ENCODE data around the gene HLX.

HLX gene

GRCh38 chr1:220901881-220902280 lies 22.6 kb downstream of the HLX start:
- DNase-seq: no peak

- DNase-seq: no peak
These were observed 23.7 kb downstream of the HLX start for GRCh38 chr1:220902916-220903315.

- DNase-seq: no peak
These were observed 25.6 kb downstream of the HLX start for GRCh38 chr1:220904876-220905275.

- no peak for DNase-seq
These were observed 26.7 kb downstream of the HLX start for GRCh38 chr1:220905650-220906560.

- no peak for DNase-seq
These were observed 27.5 kb downstream of the HLX start for GRCh38 chr1:220906561-220907334.

- no peak for DNase-seq
These were observed 29.5 kb downstream of the HLX start for GRCh38 chr1:220908757-220909156.

GRCh38 chr1:220910021-220910420 lies 30.8 kb downstream of the HLX start:
- DNase-seq: no peak

GRCh38 chr1:220914283-220915116 lies 35.3 kb downstream of the HLX start:
- DNase-seq: no peak

- DNase-seq: no peak
These were observed 35.8 kb downstream of the HLX start for GRCh38 chr1:220915117-220915440.

GRCh38 chr1:220915954-220916353 lies 36.7 kb downstream of the HLX start:
- DNase-seq: no peak

- no peak for DNase-seq
These were observed 37.9 kb downstream of the HLX start for GRCh38 chr1:220917101-220917500.

- DNase-seq: no peak
These were observed 38.4 kb downstream of the HLX start for GRCh38 chr1:220917535-220918209.

GRCh38 chr1:220918285-220918951 lies 39.2 kb downstream of the HLX start:
- DNase-seq: no peak

- no peak for DNase-seq
These were observed 41.7 kb downstream of the HLX start for GRCh38 chr1:220920967-220921366.

GRCh38 chr1:220921498-220921897 lies 42.3 kb downstream of the HLX start:
- no peak for DNase-seq

GRCh38 chr1:220921971-220922635 lies 42.9 kb downstream of the HLX start:
- DNase-seq: no peak

- no peak for DNase-seq
These were observed 43.7 kb downstream of the HLX start for GRCh38 chr1:220922951-220923350.

GRCh38 chr1:220924331-220924970 lies 45.2 kb downstream of the HLX start:
- no peak for DNase-seq

GRCh38 chr1:220925707-220926106 lies 46.5 kb downstream of the HLX start:
- DNase-seq: no peak

- DNase-seq: no peak
These were observed 46.9 kb downstream of the HLX start for GRCh38 chr1:220926146-220926545.

GRCh38 chr1:220927442-220927841 lies 48.2 kb downstream of the HLX start:
- DNase-seq: no peak
